DLD1 (cell line): ENCODE data around the gene APBB1IP.
"Not testable (repeated sequence)": the region's sequence is repeated elsewhere in the genome, so short reads cannot be mapped to it uniquely, and the experiment has no call there.

ENCODE experiments used
- in situ Hi-C: cut with HindIII; loops from 2 replicates; pipeline ENCODE4 v1.10.0; 2017; ENCODE audit warnings: low sequenced_read_pairs

The APBB1IP gene

DNA sequence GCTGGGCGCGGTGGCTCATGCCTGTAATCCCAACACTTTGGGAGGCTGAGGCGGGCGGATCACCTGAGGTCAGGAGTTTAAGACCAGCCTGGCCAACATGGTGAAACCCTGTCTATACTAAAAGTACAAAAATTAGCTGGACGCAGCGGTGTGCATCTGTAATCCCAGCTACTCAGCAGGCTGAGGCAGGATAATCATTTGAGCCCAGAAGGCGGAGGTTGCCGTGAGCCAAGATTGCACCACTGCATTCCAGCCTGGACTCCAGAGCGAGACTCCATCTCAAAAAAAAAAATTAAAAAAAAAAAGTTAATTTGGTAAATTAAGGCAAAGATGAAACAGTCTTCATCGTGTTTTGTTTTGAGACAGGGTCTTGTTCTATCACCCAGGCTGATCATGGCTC is 66.3 kb downstream of the APBB1IP start:
- in situ Hi-C loops = not testable (repeated sequence)

DNA sequence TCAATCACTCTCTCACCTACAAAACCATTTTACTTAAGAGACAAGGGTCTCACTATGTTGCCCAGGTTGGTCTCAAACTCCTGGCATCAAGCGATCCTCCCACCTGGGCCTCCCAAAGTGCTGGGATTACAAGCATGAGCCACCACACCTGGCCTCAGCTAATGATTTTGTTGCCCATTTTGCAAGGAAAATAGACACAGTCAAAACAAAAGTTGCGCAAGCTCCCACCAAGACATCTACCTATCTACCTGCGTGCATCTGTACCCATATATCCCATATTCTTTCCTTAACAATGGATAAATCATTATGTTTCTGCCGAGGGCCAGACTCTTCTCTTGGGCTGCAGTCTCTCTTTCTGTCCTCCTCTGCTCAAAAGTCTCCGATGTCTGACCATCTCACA is 67.3 kb downstream of the APBB1IP start:
- in situ Hi-C loops = no loop called here

DNA sequence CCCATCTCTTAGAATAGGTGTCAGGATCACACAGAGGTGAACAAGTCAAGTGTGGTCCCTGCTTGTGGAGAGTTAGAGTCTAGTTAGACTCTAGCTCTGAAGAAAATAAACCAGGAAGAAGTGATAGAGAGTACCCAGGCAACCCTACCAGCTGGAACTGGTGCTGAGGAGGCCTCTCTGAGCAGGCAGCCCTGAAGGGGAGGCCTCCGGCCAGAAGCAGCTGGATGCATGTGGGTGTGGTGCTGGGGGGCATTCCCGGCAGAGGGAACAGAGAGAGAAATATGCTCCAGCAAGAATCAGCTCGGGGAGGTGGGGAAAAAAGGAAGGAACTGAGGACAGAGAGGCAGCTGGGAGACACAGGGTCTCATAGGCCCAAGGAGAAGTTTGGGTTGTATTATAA is 68.6 kb downstream of the APBB1IP start:
- in situ Hi-C loops = no loop called here

DNA sequence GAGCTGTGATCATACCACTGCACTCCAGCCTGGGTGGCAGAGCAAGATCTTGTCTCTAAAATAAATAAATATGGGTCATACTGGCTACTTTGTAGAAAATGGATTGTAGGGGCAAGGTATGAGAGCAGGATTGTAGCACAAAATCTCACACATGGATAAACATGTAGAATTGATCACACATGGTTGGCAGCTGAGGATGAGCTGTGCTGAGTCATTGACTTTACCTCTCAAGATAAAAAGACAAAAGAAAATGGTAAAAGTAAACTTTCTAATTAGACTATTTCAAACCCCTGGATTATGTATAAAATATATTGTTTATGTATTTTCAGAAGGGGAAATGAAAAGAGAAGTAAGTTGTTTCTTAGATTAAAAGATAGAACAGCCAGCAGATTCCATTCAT is 69.3 kb downstream of the APBB1IP start:
- in situ Hi-C loops = no loop called here

DNA sequence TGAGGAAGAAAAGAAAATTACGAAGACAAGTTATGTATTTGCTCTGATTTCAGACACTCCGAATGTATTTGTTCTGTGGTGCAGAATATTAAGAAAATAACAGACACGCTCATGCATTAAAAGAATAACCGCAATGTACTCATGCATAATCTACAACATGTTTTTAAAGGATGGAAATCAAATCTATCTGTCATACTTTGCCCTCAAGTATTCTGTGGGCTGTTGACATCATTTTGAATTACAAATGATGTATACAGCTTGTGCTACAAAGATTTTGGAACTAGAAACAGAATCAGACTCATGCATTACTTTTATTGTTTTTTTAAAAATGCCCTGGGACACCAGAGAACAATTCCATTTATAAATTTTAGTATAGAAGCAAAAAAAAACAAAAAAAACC is 69.9 kb downstream of the APBB1IP start:
- in situ Hi-C loops = no loop called here

DNA sequence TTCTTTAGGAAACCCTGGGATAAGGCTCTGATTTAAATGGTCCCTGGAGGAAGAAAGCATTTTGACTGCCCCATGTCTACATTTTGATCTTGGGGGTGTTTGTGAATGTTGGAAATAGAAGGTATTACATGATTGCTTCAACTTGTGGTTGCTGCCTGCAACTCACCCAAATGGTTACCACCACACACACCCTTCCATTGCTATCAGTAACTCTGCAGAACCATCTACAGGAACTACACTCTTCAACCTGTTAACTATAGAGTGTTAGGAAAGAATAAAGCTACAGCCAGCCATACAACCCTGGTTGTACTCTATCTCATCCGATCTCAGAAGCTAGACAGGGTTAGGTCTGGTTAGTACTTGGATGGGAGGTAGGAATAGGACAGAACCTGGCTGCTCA is 71.2 kb downstream of the APBB1IP start:
- in situ Hi-C loops = no loop called here

DNA sequence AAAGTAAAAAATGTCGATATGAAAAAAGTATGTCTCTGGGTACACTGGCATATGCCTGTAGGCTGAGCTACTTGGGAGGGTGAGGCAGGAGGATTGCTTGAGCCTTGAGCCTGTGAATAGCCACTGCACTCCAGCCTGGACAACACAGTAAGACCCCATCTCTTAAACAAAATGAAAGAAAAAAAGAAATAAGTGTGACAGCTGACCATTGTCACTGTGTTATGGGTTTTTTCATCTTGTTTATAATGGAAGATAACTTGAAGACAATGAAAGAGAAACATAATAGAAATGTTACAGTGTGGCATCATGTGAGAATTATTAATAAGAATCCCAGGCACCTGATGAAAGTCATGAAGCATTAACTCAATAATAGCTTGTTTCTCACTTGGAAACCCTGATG is 75.0 kb downstream of the APBB1IP start:
- in situ Hi-C loops = no loop called here

DNA sequence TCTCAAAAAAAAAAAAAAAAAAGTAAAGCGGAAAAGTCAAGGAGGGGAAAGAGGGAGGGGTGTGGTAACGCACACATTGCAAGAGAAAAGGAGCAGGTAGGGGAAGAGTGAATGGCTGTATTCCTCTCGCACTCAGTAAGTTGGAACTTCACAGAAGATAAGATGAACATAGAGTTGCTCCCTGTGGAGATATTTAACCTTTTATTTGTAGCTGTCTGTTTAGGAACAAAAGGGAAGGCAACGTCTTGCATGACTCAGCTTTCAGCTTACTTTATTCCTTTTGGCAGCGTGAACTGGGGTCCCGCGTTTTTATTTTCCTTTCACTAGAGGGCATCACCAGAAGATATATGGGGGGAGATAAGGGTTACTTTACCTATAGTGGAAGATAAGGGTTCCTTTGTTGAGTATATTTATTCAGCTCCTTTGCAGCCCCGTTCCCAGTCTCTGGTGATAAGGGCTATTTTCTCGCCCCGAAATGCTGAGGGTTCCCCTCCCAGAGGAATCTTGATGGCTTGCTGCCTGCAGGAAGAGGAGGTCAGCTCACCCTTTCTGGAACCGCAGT is 78.5 kb downstream of the APBB1IP start:
- in situ Hi-C loops = no loop called here

DNA sequence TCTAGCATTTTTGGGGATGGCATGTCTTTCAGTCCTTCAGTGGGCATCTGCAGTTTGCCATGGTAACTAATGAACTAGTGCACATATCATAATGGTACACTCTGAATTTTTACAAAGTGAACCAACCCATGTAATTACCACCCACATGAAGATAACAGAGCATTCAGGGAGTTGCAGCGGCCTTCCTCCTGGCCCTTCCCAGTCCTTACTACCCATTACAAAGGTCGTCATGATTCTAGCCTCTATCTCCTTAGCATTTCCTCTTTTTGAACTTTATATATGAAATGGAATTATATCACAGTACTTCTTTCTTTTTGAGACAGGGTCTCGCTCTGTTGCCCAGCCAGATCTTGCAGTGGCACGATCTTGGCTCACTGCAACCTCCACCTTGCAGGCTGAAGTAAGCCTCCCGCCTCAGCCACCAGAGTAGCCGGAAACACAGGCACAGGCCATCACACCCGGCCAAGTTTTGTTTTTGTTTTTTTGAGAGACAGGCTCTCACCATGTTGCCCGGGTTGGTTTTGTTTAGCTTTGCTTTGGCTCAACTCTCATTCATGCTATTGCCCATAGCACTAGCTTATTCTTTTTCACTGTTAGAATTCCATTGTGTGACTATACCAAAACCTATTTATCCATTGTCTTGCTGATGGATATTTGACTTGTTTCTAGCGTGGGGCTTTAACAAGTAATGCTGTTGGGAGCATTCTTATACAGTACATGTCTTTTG is 79.2 kb downstream of the APBB1IP start:
- in situ Hi-C loops = no loop called here

DNA sequence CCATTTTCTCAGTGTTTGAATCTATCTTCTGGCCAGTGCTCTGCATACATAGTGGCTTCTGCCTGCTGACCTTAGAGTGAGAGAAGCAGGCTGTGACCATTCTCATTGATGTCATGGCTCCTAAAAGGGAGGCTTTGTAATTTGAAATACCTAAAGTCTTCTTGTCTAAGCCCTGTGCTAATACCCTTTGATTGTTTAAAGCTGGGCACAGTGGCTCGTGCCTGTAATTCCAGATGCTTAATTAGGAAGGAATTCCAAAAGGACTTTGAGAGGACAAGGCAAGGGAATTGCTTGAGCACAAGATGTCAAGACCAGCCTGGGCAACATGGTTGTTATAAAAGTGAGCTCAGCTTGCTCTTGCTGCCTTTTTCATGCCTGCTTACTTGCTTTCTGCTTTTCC is 81.7 kb downstream of the APBB1IP start:
- in situ Hi-C loops = no loop called here

DNA sequence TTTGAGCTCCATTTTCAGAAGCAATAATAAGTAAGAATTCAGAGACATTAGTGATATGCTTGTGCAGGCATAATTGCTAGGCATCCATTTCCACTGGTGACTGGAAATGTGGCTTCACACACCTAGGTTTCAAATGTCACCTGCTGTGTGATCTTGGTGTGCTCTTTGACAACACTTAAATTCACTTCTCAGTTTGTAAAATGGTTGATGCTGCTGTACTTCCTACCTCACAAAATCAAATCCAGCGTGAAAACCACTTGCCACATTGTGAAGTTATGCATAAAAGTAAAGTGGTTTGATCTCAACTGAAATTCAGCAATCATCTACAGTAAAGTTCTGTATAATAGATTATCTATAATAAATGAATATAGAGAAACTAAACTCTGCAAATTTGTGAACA is 82.4 kb downstream of the APBB1IP start:
- in situ Hi-C loops = no loop called here

DNA sequence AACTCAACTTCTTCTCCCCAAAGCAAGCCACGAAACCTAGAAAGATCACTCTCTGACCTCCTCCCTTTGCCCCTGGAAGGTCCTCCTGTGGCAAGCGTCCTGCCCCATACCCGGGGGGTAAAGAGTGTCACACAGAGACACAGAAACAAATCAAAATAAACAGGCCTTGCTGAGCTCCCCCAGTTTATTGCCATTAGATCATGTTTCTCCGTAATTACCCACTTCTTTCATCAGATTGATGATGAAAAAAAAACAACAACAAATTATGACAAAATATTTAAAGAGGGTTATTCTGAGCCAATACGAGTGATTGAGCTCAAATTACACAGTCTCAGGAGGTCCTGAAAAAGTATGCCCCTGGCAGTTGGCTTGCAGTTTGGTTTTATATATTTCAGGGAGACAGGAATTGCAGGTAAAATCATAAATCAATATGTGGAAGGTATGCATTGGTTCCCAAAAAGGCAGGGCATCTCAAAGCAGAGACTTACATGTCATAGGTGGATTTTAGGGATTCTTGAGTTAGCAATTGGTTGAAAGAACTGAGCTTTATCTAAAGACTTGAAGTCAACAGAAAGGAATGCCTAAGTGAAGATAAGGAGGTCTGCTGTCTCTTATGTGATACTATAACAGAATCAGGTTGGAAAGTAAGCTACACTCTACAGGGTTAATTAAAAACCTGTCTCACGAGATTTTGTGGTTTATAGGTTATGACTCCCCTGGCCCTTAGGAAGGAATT is 86.2 kb downstream of the APBB1IP start:
- in situ Hi-C loops = no loop called here

DNA sequence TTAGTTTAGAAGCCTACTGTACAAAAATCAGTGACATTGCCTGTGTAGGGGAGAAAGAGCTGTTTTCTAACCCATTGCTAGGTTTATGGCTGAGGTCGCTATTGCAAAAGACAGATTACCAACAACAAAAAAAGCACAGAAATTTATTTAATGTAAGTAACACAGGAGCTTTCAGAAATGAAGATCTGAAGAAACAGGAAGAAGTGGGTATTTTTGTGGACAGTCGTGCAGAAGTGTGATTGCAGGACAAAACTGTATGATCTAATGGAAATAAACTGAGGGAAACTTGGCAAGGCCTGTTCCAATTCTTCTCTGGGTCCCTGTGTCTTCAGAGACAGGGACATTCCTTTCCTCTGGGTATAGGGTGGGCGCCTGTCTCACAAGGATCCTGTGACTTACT is 87.4 kb downstream of the APBB1IP start:
- in situ Hi-C loops = no loop called here

DNA sequence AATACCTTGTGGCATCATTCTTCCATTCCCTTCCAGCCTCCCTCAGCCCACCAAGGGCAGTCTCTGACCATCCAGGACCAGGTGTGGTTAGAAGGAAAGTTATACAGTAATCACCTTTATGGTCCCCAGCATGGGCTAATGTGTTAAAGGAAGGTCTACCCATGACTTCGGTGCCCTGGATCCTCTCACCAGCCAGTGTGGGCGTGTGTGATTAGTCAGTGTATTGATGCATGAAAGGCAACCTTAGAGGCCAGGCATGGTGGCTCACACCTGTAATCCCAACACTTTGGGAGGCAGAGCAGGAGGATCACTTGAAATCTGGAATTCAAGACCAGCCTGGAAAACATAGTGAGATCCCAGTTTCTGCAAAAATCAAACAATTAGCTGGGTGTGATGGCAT is 88.9 kb downstream of the APBB1IP start:
- in situ Hi-C loops = no loop called here

DNA sequence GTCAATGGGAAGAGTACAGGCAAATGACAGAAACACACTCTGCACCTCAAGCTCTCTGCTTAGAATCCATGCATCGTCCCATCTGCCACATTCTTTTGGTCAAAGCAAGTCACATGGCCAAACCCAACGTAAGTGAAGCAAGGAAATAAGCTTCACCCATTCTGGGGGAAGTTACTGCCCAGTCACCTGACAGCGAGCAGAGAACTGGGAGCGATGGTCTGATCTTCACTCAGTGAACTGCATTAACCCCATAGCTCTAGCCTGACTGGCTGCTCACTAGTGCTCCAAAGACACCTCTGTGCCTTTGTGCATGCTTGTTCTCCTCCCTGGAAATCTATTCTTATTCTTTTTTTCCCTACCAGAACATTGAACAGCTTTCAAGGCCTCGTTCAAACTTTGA is 89.9 kb downstream of the APBB1IP start:
- in situ Hi-C loops = no loop called here

DNA sequence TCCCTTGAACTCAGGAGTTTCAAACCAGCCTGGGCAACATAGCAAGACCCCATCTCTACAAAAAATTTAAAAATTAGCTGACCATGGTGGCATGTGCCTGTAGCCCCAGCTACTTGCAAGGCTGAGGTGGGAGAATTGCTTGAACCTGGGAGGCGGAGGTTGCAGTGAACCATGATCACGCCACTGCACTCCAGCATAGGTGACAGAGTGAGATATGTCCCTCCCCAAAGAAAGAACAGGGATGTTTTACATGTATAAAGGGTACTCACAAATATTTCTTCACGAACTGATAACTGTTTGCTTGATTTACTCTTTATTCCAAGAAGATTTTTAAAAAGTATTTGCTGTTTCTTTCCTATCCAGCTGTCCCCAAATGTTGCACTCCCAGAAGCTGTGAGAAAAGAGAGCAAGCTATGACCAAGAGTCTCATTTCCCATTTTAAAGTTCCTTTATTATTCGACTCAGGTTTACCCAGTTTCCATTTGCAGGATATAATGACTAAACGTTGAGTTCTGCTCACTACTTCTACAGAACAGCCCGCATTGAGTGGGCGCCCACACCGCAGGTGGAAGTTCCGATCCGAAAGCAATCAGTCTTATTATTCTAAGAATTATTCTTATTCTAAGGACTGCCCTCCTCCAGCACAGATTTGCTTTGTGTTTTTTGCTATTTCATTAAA is 90.7 kb downstream of the APBB1IP start:
- in situ Hi-C loops = no loop called here

DNA sequence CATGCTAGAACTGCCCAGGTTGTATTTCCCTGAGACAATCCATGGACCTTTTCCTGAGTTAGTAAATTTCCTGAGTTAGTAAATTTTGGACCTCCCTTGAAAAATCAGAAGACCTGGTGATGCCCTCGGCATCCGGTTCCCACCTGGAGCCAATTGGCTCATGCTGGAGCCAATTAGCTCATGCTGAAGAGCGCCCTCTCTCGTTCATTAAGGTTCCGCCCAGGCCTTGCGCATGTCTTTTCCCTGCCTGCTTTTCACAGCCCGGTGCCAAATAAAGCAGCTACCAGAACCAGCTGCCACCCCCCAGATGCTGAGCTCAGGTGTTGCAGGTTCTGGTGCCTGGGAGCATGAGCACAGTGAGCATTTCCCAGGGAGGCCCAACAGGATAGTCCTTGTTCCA is 96.2 kb downstream of the APBB1IP start:
- in situ Hi-C loops = no loop called here

DNA sequence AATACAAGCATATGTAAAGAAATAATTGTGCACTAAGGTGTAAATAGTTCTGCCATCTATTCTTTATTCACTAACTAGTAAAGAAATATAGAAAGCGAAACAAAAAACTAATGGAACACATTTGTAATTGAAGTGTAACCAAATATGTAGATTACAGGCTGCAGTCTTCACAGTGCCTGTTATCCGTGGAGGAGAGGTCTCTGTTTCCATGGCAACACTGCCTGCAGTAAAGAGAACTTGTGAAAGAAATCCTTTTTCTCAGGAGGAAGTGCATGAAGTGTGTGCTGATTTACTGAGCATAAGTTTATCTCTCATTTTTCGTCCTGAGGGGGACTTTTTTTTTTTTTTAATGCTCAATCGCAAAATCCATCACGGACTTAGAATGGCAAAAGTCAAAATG is 102.5 kb downstream of the APBB1IP start:
- in situ Hi-C loops = no loop called here

DNA sequence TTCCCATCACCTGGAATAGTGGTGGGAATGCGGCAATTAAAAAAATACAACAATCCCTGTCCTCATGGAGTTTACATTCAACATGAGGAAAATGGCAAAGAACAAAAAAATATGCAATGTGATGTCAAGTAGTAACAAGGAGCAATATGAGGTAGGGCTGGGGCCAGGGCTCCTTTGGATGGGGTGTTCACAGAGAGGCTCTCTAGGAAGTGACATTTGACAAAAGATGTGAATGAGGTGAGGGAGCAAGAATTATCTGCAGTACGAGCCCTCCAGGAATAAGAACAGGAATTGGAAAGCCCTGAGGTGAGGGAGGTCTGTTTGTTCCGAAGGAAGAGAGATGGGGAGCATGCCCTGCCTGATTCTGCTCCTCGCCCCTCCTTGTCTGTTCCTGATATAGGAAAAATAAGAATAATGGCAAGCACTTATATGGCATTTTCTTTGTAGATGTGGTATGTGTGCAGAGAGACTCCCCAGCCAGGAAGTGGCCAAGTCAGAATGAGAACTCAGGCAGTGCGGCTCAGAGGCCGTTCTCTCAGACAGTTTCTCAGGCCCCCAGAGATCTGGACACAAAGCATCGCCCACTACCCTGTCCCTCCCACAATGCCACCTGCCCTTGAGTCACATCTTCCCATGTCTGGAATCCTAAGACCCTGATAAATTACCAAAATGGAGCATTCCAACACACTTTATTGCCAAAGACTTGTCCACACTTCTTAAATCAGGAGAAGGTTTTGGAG is 105.6 kb downstream of the APBB1IP start:
- in situ Hi-C loops = no loop called here

DNA sequence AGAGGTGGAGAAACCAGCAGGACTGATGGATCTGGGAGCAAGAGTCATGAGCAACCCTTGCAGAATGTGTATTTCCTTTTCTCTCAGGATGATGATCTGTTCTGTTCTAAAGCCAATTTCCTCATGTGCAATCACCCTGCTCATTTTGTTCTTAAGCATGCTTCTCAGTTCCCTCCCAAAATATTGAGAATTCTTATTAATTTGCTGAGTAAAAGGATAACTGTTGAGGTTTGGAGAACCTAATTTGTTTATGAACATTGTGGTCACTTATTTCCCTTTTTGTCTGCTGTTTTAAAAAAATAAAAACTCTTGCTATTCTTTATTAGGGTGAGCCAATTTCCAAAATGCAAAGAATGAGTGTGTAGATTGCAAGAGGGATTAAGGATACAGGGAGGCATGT is 106.8 kb downstream of the APBB1IP start:
- in situ Hi-C loops = no loop called here
